NCI-H1105 (cell line): ENCODE measurements around the gene TRAF6.
A peak's percentile ranks its signal among the peaks of the same experiment; 100 is the strongest.
"Not testable (repeated sequence)": the region's sequence is repeated elsewhere in the genome, so short reads cannot be mapped to it uniquely, and the experiment has no call there.

Experiments
- DNase-seq: peaks from one replicate; lab custom pipeline; 2025; lab: John Stamatoyannopoulos, UW

The TRAF6 gene

GRCh38 chr11:36493332-36493731, 16.7 kb downstream of the TRAF6 start:
- no peak for DNase-seq

GRCh38 chr11:36492724-36493304, 17.3 kb downstream of the TRAF6 start:
- DNase-seq, result peak; percentile 14

GRCh38 chr11:36490026-36490806, 19.9 kb downstream of the TRAF6 start:
- DNase-seq, result no peak

GRCh38 chr11:36488096-36488495, 22.0 kb downstream of the TRAF6 start:
- DNase-seq, result no peak

- no peak for DNase-seq
These were observed 22.5 kb downstream of the TRAF6 start for GRCh38 chr11:36487619-36488018.

GRCh38 chr11:36485298-36486002, 24.6 kb downstream of the TRAF6 start:
- DNase-seq, result no peak

GRCh38 chr11:36483042-36483441, 27.0 kb downstream of the TRAF6 start:
- DNase-seq, result not testable (repeated sequence)

GRCh38 chr11:36480833-36481232, 29.2 kb downstream of the TRAF6 start:
- no peak for DNase-seq

GRCh38 chr11:36478700-36479329, 31.3 kb downstream of the TRAF6 start:
- peak; percentile 13 for DNase-seq

- no peak for DNase-seq
These were observed 34.9 kb downstream of the TRAF6 start for GRCh38 chr11:36475192-36475591.

GRCh38 chr11:36471577-36471976, 38.5 kb downstream of the TRAF6 start:
- peak; percentile 3 for DNase-seq

GRCh38 chr11:36469881-36470802, 39.9 kb downstream of the TRAF6 start:
- DNase-seq, result no peak

- no peak for DNase-seq
These were observed 41.0 kb downstream of the TRAF6 start for GRCh38 chr11:36469063-36469462.

- no peak for DNase-seq
These were observed 42.2 kb downstream of the TRAF6 start for GRCh38 chr11:36467916-36468315.

GRCh38 chr11:36467012-36467411, 43.1 kb downstream of the TRAF6 start:
- no peak for DNase-seq

GRCh38 chr11:36465449-36466163, 44.5 kb downstream of the TRAF6 start:
- DNase-seq, result no peak

GRCh38 chr11:36464720-36465119, 45.4 kb downstream of the TRAF6 start:
- no peak for DNase-seq

GRCh38 chr11:36463781-36464180, 46.3 kb downstream of the TRAF6 start:
- no peak for DNase-seq

- no peak for DNase-seq
These were observed 47.8 kb downstream of the TRAF6 start for GRCh38 chr11:36462321-36462720.

- DNase-seq, result no peak
These were observed 49.9 kb downstream of the TRAF6 start for GRCh38 chr11:36460220-36460619.

GRCh38 chr11:36459046-36459445, 51.0 kb downstream of the TRAF6 start:
- DNase-seq, result no peak
